Smooth muscle cell (in vitro differentiated cells): ENCODE results near the gene TMEM147. TPM values are rescaled to one million over a fixed set of nuclear protein-coding genes. Genes with fewer than 3 reads are reported as not detected.

Source experiments
- DNase-seq: peaks from one replicate; lab custom pipeline; 2025; ENCODE audit not compliant: unreplicated experiment; lab: John Stamatoyannopoulos, UW
- H2AFZ ChIP-seq: fragments of 200-600 bp; sonication (generic); 2 replicates; pipeline ENCODE4 v1.6.0; 2016; ENCODE audit warnings: antibody characterized with exemption, low read depth, mild to moderate bottlenecking
- H3F3A ChIP-seq: fragments of 200-600 bp; sonication (generic); 2 replicates; pipeline ENCODE4 v1.6.0; 2017; ENCODE audit warnings: antibody characterized with exemption, low read depth
- H3K27ac ChIP-seq: fragments of 200-600 bp; sonication (generic); 2 replicates; pipeline ENCODE4 v1.5.1; 2016; ENCODE audit warnings: low read depth, mild to moderate bottlenecking
- H3K27me3 ChIP-seq: fragments of 200-600 bp; sonication (generic); 2 replicates; pipeline ENCODE4 v1.6.1; 2016; ENCODE audit warnings: low read depth, mild to moderate bottlenecking
- H3K36me3 ChIP-seq: fragments of 200-600 bp; sonication (generic); 2 replicates; pipeline ENCODE4 v1.5.1; 2016; ENCODE audit warnings: low read depth
- H3K4me1 ChIP-seq: fragments of 200-600 bp; sonication (generic); 2 replicates; pipeline ENCODE4 v1.5.1; 2016; ENCODE audit warnings: low read depth
- H3K4me2 ChIP-seq: fragments of 200-600 bp; sonication (generic); 2 replicates; pipeline ENCODE4 v1.6.0; 2016; ENCODE audit warnings: mild to moderate bottlenecking
- H3K4me3 ChIP-seq: fragments of 200-600 bp; sonication (generic); 2 replicates; pipeline ENCODE4 v1.5.1; 2016; ENCODE audit warnings: mild to moderate bottlenecking
- H3K79me2 ChIP-seq: fragments of 200-600 bp; sonication (generic); 2 replicates; pipeline ENCODE4 v1.6.0; 2016; ENCODE audit warnings: low read depth, mild to moderate bottlenecking
- H3K9ac ChIP-seq: fragments of 200-600 bp; sonication (generic); 2 replicates; pipeline ENCODE4 v1.6.0; 2016; ENCODE audit warnings: low read depth
- H3K9me3 ChIP-seq: fragments of 200-600 bp; sonication (generic); replicated peaks from 2 replicates; pipeline ENCODE4 v1.5.1; 2016; ENCODE audit warnings: low read depth
- H4K20me1 ChIP-seq: fragments of 200-600 bp; sonication (generic); 2 replicates; pipeline ENCODE4 v1.6.0; 2016; ENCODE audit warnings: low read depth
- CTCF ChIP-seq: fragments of 200-600 bp; sonication (generic); IDR thresholded peaks from 2 replicates; pipeline ENCODE4 v1.5.1; 2017; ENCODE audit warnings: borderline replicate concordance, mild to moderate bottlenecking, antibody characterized with exemption; ENCODE audit not compliant: insufficient read depth, poor library complexity, severe bottlenecking
- WGBS: methylation state at CpG from one replicate; pipeline ENCODE4 v1.1.7; 2016; ENCODE audit warnings: low lambda C conversion rate; 5-methylcytosine and 5-hydroxymethylcytosine counted together
- polyA plus RNA-seq: library from polyadenylated mRNA; unstranded; fragments of >200 nt; fragmentation: Nextera tagmentation; extraction: Ambion mirVana; gene quantifications from 2 replicates; pipeline ENCODE4 v1.2.1, GENCODE V29; 2016
- total RNA-seq: library from RNA; depleted of rRNA; stranded (reverse); fragments of >200 nt; gene quantifications from 2 replicates; pipeline ENCODE4 v1.2.3, GENCODE V29; 2014

The TMEM147 gene
- total and polyA plus RNA-seq, 2 experiments from 2014 or later: 168 to 291 TPM

DNA sequence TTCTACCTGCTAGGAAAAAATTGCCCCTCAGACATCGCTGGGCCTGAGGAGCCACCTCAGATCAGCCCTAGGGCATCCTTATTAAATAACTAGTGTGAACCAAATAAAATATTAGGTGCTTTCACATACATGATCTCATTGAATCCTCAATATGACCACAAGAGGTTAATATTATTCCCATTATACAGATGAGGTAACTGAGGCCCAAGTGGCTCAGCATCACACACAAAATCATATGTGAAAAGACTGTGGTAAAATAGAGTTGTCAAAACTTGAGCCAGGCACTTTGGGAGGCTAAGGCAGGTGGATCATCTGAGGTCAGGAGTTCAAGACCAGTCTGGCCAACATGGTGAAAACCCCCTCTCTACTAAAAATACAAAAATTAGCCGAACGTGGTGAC lies 29.1 kb upstream of the TMEM147 start:
- no peaks in the 10 kb centered on the region for H3F3A ChIP-seq
- TF ChIP-seq CTCF: no peak
- no peak for DNase-seq
- no peaks in the 10 kb centered on the region for H3K4me1 ChIP-seq
- H3K9me3 ChIP-seq: no peaks in the 10 kb centered on the region
- no peak overlapping the region for H2AFZ ChIP-seq
- H3K9ac ChIP-seq: no peak overlapping the region
- no peak overlapping the region for H3K27ac ChIP-seq
- H3K79me2 ChIP-seq: no peaks in the 10 kb centered on the region
- H3K4me3 ChIP-seq: no peak overlapping the region
- 96% methylated on average over 3 of the region's 3 CpGs for WGBS
- H3K4me2 ChIP-seq: no peak overlapping the region
- no peaks in the 10 kb centered on the region for H4K20me1 ChIP-seq
- no peaks in the 10 kb centered on the region for H3K36me3 ChIP-seq
- H3K27me3 ChIP-seq: no peaks in the 10 kb centered on the region

DNA sequence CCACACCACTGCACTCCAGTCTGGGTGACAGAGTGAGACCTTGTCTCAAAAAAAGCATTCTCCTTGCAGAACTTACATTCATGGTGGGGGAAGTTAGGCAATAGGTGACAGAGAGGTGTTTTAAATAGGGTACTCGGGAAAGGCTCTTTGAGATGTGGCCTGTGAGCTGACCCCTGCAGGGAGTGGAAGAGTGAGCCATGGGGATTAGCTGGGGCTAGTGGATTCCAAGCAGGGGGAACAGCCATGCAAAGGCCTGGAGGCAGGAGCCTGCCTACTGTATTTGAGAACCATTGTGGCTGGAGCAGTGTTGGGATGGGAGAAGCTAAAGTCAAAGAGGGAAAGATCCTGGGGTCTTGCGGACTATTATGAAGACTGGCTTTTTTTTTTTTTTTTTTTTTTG lies 28.1 kb upstream of the TMEM147 start:
- Histone ChIP-seq H4K20me1 (no peaks in the 10 kb centered on the region), H3K36me3 (no peaks in the 10 kb centered on the region), H3K4me2 (no peak overlapping the region), H3K4me1 (no peaks in the 10 kb centered on the region), H3K27me3 (no peaks in the 10 kb centered on the region), H3K9me3 (no peaks in the 10 kb centered on the region), H3K79me2 (no peaks in the 10 kb centered on the region), H3K9ac (no peak overlapping the region), H3K27ac (no peak overlapping the region), H2AFZ (no peak overlapping the region), H3K4me3 (no peak overlapping the region), H3F3A (no peaks in the 10 kb centered on the region)
- TF ChIP-seq CTCF: no peak
- DNase-seq: no peak
- WGBS: 93% methylated on average over 2 of the region's 2 CpGs

DNA sequence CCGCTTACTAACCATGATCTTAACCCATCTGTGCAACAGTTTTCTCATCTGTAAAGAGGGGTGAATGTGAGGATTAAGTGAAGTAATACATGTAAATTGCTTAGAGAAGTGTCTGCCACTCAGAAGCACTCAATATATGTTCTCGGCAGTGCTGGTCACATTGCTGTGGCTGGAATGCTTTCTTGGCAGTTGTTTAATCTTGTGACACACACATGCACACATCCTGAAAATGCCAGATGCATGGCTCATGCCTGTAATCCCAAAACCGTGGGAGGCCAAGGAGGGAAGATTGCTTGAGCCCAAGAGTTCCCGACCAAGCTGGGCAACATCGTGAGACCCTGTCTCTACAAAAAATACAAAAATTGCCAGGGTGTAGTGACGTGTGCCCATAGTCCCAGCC lies 27.1 kb upstream of the TMEM147 start:
- DNase-seq: no peak
- no peak for TF ChIP-seq CTCF
- Histone ChIP-seq H3K79me2 (no peaks in the 10 kb centered on the region), H3K4me3 (no peak overlapping the region), H3K9ac (no peak overlapping the region), H3K36me3 (no peaks in the 10 kb centered on the region), H3K27ac (peak overlapping the region; percentile 65), H3K9me3 (no peaks in the 10 kb centered on the region), H3K27me3 (no peaks in the 10 kb centered on the region), H3F3A (no peaks in the 10 kb centered on the region), H2AFZ (no peak overlapping the region), H4K20me1 (no peaks in the 10 kb centered on the region), H3K4me1 (no peaks in the 10 kb centered on the region), H3K4me2 (peak overlapping the region; percentile 43)
- WGBS: 31% methylated on average over 6 of the region's 6 CpGs

- Histone ChIP-seq H4K20me1 (no peaks in the 10 kb centered on the region), H3K4me1 (no peaks in the 10 kb centered on the region), H3K9ac (no peak overlapping the region), H3K4me2 (no peak overlapping the region), H3F3A (no peaks in the 10 kb centered on the region), H3K36me3 (no peaks in the 10 kb centered on the region), H3K4me3 (no peak overlapping the region), H3K79me2 (no peaks in the 10 kb centered on the region), H3K9me3 (no peaks in the 10 kb centered on the region), H3K27me3 (no peaks in the 10 kb centered on the region), H3K27ac (no peak overlapping the region), H2AFZ (no peak overlapping the region)
- no peak for DNase-seq
- 69% methylated on average over 7 of the region's 7 CpGs for WGBS
- TF ChIP-seq CTCF: no peak
Observed at GRCh38 chr19:35519291-35519690, 26.1 kb upstream of the TMEM147 start.
